Activated T-helper 9 cell treated with anti-CD3 and anti-CD28 coated beads, Interleukin-2, amount 50 U/mL, for 16 hours (primary cell): ENCODE data around the gene GCLM.
"Not testable (repeated sequence)": the region's sequence is repeated elsewhere in the genome, so short reads cannot be mapped to it uniquely, and the experiment has no call there.

Source experiments
- DNase-seq: peaks from one replicate; pipeline ENCODE4 v3.0.0-alpha.2; 2020; ENCODE audit warnings: low read depth

Gene GCLM, protein sequence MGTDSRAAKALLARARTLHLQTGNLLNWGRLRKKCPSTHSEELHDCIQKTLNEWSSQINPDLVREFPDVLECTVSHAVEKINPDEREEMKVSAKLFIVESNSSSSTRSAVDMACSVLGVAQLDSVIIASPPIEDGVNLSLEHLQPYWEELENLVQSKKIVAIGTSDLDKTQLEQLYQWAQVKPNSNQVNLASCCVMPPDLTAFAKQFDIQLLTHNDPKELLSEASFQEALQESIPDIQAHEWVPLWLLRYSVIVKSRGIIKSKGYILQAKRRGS

DNA sequence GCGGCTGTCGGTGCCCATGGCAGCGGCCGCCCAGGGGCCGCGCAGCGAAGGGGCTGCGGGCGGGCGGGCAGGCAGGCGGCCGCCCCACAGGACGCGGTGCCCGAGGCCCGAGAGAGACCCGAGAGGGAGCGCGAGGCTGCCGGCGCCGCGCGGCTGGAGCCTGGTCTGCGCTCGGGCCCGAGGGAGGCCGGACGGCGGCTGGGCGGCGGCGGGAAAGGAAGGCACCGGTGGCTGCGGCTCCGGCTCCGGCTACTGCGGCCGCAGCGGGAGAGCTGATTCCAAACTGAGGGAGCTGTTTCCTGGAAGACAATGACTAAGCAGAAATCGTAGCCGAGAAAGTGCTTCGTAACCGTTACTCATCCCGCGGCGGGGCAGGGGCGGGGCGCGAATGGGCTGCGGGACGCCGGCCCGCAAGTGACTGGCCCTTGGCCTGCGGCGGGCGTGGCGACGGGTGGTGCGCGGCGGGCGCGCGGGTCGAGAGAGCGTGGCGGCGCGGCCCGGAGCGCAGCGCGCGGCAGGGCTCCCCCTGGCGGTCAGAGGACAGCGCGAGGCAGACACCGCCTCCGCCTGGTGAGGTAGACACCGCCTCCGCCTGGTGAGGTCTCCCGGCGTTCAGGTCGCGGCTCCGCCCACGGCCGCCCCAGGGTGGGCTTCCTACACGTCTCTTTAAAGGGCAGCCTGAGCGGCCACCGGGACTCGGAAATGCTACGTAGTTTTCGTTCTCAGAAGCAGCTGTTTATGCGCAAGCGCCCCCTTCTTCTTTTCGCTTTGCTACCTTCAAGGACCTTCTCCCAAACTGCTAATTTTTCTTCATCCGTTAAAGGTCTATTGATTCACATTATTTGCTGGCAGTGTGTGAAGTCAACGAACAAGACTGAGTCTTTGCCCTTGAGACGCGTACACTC lies at the start of gene GCLM:
GCLM (minus strand) TSS at position 285 of the 905 bp plus-strand sequence; CDS start at position 18, 267 bp downstream.
- DNase-seq, result peak; percentile 87

GRCh38 chr1:93958726-93959100 lies 49.5 kb upstream of the GCLM start:
- no peak for DNase-seq

DNA sequence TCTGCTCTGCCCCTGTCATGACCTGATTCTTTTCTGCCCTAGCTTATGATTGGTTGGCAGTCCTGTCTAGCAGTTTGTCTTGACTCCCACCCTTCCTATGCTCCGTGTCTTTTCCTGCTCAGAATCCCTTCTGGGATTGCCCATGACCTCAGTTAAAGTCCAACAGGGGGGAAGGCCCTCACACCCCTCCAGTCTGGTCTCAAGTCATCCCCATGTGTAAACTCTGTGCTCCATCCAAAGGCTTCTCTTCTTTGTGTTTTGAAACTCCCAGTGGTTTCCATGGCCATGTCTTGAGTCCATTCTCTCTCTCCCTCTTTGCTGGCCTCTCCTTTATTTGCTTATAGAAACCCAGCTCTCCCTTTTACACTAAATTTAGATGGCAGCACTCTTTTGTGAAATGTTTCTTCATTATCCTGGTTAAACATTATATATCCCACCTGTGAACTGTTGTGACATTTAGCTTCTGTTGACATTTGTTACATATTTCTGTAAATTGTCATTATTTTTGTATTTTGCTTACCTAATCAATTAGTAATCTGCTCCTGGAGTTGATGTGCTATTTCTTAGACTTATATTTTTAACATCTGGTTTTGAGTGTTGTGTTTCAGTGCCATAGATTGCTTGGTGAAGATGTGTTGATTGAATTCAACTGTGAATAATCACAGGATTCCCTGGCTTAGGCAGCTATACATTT lies 48.9 kb upstream of the GCLM start:
- DNase-seq, result no peak

- no peak for DNase-seq
These were observed 46.5 kb upstream of the GCLM start for GRCh38 chr1:93955765-93956164.

- DNase-seq, result not testable (repeated sequence)
These were observed 37.9 kb upstream of the GCLM start for GRCh38 chr1:93947002-93947686.

GRCh38 chr1:93938461-93939145 lies 29.4 kb upstream of the GCLM start:
- DNase-seq, result no peak

DNA sequence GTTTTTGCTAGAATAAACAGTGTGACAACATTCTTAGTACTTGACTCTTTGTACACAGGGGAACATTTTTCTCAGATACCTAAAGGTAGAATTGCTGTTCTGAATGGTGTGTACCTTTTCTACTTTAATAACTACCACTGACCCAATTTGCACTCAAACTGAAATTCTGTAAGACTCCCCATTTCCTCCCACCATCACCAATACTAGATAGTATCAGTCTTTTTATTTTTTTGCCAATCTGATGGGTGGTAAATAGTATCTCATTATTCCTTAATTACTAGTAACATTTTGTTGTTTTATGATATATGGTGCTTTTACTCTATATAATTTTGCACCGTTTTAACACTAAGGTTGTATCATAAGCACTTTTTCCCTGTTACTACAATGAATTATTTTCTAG lies 28.8 kb upstream of the GCLM start:
- no peak for DNase-seq

DNA sequence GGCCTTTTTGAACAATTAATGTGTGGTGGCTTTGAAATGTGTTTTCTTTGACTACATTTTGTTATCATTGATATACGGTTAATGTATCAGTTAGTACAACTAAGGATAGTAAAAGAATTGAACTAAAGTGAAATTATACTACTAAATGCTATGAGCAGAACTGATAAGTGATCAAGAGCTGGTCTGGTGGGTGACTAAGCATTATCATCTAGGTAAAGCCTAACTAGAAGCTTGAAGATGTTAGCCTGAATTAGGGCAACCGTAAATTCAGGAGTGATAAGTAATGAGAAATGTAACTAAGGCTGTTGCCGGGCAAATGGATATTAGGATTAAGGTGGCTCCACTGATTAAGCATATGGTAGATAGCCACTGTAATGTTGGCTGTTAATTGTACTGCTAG lies 16.0 kb upstream of the GCLM start:
- DNase-seq, result no peak

- no peak for DNase-seq
These were observed 10.6 kb upstream of the GCLM start for GRCh38 chr1:93919780-93920179.

GRCh38 chr1:93917302-93917701 lies 8.1 kb upstream of the GCLM start:
- DNase-seq, result no peak

- not testable (repeated sequence) for DNase-seq
These were observed 1.6 kb upstream of the GCLM start for GRCh38 chr1:93910880-93911279.

DNA sequence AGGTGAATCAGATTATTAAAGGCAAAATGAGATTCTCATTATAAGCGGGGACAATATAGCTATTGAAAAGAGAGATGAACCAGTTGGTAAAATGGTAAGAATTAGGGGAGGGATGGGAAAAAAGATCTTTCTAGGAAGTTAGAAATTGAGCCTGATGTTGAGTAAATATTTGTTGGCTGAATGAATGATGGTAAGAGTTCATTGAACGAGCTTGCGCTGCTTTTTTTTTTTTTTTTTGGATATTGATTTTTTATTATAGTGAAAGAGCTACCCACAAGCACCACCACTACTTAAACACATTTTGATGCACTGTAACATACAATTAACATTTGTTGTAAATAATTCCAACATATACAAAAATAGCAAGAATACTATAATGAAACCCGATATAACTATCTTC lies 1.1 kb upstream of the GCLM start:
- no peak for DNase-seq

DNA sequence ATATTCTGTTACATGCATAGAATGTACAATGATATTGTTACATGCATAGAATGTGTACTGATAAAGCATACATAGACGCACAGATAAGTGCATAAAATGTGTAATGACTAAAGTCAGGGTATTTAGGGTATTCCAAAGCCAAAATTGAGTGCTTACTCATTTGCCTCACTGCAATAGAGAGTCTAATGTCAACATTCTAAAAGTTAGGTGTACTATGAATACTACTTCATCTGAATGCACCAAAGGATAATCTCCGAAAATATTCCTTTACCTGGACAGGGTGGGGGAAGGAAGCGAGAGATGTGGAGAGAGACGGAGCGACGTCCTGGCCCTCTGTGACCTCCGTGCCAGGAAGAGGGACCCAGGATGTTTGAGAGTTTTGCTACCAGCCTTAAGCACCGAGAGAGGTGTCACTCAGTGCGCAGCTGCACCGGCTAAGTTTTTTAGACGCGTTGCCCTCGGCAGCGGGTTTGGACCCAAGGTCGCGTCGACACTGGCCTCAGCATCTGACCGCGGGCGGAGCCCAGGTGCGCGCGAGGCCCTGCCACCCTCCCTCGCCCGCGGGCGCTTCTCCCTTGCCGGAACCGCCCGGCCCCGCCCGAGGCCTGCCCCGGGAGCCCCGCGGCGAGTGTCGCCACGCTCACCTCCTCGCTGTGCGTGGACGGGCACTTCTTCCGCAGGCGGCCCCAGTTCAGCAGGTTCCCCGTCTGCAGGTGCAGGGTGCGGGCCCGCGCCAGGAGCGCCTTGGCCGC lies 660 bp downstream of the GCLM start:
- peak; percentile 32 for DNase-seq

DNA sequence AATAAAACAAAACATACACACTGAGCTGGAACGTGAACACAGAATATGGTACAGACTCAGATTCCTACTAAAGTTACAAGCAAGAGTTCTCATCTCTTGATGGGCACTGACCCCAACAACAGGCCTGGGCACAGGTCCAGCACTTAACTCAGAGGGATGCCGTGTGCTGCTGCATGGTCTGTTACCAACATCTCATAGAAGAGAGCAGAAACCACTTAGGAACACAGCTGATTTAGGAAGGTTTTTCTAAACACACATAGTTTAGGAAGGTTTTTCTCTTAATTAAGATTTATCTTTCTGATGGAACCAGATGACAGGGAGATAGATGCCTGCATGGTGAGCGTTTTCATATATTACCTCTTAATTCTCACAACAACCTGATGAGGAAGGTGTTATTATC lies 1.5 kb downstream of the GCLM start:
- DNase-seq, result no peak

DNA sequence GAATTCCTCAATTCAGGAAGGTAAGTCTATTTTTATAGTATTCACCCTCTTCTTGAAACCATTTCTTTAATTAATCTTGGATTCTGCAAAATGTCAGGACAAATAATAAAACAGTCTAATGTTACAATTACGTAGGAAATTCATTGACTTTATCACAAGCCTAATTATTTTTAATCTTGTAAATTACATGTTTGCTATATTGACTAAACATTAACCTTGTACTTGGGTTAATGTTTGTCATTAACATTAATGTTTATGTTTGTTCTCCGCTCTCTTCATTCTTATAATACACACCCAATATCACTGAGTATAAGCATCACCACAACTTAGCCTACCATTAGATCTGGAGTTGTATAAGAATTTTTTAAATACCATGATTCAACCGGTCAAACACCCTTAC lies 2.8 kb downstream of the GCLM start:
- DNase-seq, result no peak

- no peak for DNase-seq
These were observed 3.5 kb downstream of the GCLM start for GRCh38 chr1:93905734-93906133.

DNA sequence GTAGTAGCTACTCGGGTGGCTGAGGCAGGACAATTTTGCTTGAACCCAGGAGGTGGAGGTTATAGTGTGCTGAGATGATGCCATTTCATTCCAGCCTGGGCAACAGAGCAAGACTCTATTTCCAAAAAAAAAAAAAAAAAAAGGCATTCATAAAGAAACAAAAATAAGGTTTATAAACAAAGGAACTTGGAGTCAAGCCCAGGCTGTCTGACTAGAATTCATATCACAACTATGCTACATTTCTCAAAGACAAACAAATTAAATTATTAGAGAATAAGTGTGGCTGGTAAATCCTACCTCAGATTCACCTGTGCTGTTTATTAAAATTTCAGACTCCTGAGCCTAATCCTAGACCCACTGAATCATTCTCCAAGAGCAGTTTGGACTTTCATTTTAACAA lies 4.2 kb downstream of the GCLM start:
- DNase-seq, result no peak

DNA sequence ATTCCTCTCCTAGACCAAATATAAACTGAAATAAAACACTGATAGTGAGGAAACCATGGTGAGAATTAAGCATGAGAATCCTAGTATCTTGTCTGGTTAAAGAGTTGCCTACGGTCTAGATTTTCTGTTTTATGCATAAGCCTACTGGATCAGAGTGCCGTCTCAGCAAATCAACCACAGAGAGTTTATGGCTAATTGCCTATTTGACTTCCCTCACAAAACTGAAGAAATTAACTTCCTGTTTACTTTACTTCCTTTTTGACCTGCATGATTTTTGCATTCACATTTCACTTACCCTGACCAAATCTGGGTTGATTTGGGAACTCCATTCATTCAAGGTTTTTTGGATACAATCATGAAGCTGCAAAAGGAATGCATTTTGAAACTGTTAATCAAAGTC lies 5.0 kb downstream of the GCLM start:
- no peak for DNase-seq

GRCh38 chr1:93900723-93901504 lies 8.3 kb downstream of the GCLM start:
- DNase-seq, result no peak
